Activated B cell treated with CpG ODN at 0.5 μM for 24 hours (primary cell): ENCODE results near the gene TMA7. TPM values are rescaled to one million over a fixed set of nuclear protein-coding genes. Genes with fewer than 3 reads are reported as not detected.
A peak's percentile ranks its signal among the peaks of the same experiment; 100 is the strongest.

Experiments
- ATAC-seq: fragments of 200-7000 bp; cut with Tn5 transposase; one replicate; pipeline ENCODE4 v1.10.0; 2021; ENCODE audit warnings: low read depth, mild to moderate bottlenecking, moderate library complexity
- CTCF ChIA-PET: fragments of 350-600 bp; sonication (Branson Sonifier 250); formaldehyde crosslinking; loops from one replicate; lab custom pipeline; 2021; ENCODE audit warnings: antibody characterized with exemption; lab: Charles Lee
- POLR2A ChIA-PET: fragments of 350-600 bp; sonication (Branson Sonifier 250); formaldehyde crosslinking; loops from one replicate; lab custom pipeline; 2021; ENCODE audit warnings: antibody characterized with exemption; lab: Charles Lee
- DNase-seq: peaks from one replicate; pipeline ENCODE4 v3.0.0; 2022
- H3K27ac Mint-ChIP-seq: one replicate; pipeline ENCODE4 v1.8.0; 2020; ENCODE audit warnings: mixed read lengths
- H3K27me3 Mint-ChIP-seq: one replicate; pipeline ENCODE4 v1.8.0; 2021; ENCODE audit warnings: mixed read lengths
- H3K36me3 Mint-ChIP-seq: one replicate; pipeline ENCODE4 v1.8.0; 2021; ENCODE audit warnings: low read depth, mixed read lengths
- H3K4me1 Mint-ChIP-seq: one replicate; pipeline ENCODE4 v1.8.0; 2021; ENCODE audit warnings: mixed read lengths
- H3K4me3 Mint-ChIP-seq: one replicate; pipeline ENCODE4 v1.8.0; 2020; ENCODE audit warnings: mild to moderate bottlenecking, mixed read lengths
- H3K9me3 Mint-ChIP-seq: one replicate; pipeline ENCODE4 v1.8.0; 2020; ENCODE audit warnings: mixed read lengths
- CTCF ChIP-seq: fragments of 200-600 bp; IDR thresholded peaks from one replicate; pipeline ENCODE4 v1.8.0; 2022; ENCODE audit warnings: antibody characterized with exemption, mild to moderate bottlenecking
- intact Hi-C: fragments of 100-400 bp; cut with micrococcal nuclease; formaldehyde crosslinking; loops from one replicate; pipeline ENCODE4 v1.15.1; 2024
- total RNA-seq: library from RNA; stranded (reverse); gene quantifications from 2 replicates; pipeline ENCODE4 v1.2.3, GENCODE V29; 2022

The TMA7 gene
- total RNA-seq, 1 donor from 2014 or later, result 216 TPM

DNA sequence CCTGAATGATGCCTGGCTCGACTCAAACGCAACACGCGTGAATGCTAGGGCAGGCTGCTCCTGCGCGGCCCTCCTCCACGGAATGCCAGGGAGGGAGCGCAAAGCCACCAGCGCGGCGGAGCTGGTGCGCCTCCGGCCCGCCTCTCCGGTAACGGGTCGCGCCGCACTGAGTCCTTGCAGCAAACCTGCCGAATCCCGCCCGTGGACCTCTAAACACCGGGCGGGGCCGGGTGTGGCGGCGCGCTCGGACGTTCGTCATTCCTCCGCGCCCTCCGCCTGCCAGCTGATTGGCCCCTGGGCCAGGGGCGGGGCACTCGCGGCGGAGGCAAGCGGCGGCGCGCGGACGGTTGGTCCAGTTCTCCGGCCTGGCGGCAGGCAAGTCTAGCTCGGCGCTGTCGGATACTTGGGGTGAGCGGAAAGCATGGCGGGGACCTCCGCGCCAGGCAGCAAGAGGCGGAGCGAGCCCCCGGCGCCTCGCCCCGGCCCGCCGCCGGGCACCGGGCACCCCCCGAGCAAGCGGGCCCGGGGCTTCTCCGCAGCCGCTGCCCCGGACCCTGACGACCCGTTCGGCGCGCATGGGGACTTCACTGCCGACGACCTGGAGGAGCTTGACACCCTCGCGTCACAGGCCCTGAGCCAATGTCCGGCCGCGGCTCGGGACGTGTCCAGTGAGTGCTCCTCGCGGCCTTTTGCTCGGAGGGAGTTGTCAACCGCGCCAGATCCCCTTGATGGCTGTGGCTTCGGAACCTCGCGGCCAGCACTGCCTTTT, 6.6 kb downstream of the TMA7 start, which contains the start of gene ATRIP:
Gene ATRIP (plus strand): TSS at position 313 of the 769 bp plus-strand sequence. CDS start 109 bp downstream, at position 422.
- no peak for TF ChIP-seq CTCF
- peak within 1 kb of the TSS; percentile 85 for H3K4me3 Mint-ChIP-seq
- ATAC-seq (peak; percentile 100), DNase-seq (peak; percentile 88)
- POLR2A ChIA-PET, result interaction anchor here (0.6 to 2.4 kb wide), 13 partner anchors 11 to 401 kb away, joined by 3 to 24 read pairs (median 6); partner anchors contain the start of genes CDC25A, PFKFB4, PRKAR2A and SHISA5
- peaks cover 36% of the 10 kb centered on the region for H3K36me3 Mint-ChIP-seq
- CTCF ChIA-PET, result interaction anchor here (1.7 to 3.4 kb wide), 3 partner anchors 10 to 61 kb away, joined by 12 to 35 read pairs (median 16); no protein-coding TSS in a partner anchor
- no peaks in the 10 kb centered on the region for H3K27me3 Mint-ChIP-seq
- H3K27ac Mint-ChIP-seq, result peak within 1 kb of the TSS; percentile 82
- H3K9me3 Mint-ChIP-seq, result no peaks in the 10 kb centered on the region
- intact Hi-C loops, result loop anchor here (1.0 to 10.0 kb wide), 3 partner anchors 20 to 362 kb away; partner anchors contain the start of gene IP6K2
- peaks cover 41% of the 10 kb centered on the region for H3K4me1 Mint-ChIP-seq

GRCh38 chr3:48451270-48451669, 11.2 kb downstream of the TMA7 start:
- intact Hi-C loops, result no loop called here
- POLR2A ChIA-PET, result interaction anchor here (0.7 to 1.1 kb wide), 2 partner anchors 11 to 48 kb away, joined by 3 to 8 read pairs; no protein-coding TSS in a partner anchor
- no peak for ATAC-seq
- TF ChIP-seq CTCF, result no peak
- peaks cover 22% of the 10 kb centered on the region for H3K4me1 Mint-ChIP-seq
- DNase-seq, result no peak
- H3K9me3 Mint-ChIP-seq, result no peaks in the 10 kb centered on the region
- no peaks in the 10 kb centered on the region for H3K27me3 Mint-ChIP-seq
- H3K36me3 Mint-ChIP-seq, result peaks cover 48% of the 10 kb centered on the region
- CTCF ChIA-PET, result interaction anchor here (0.6 to 4.0 kb wide), 2 partner anchors 15 to 21 kb away, joined by 4 to 20 read pairs; no protein-coding TSS in a partner anchor
- no peak overlapping the region for H3K4me3 Mint-ChIP-seq
- H3K27ac Mint-ChIP-seq, result no peak overlapping the region

GRCh38 chr3:48456456-48456855, 16.4 kb downstream of the TMA7 start:
- no peak for TF ChIP-seq CTCF
- CTCF ChIA-PET, result interaction anchor here (0.8 to 1.5 kb wide), 2 partner anchors 20 kb away, joined by 3 to 15 read pairs; no protein-coding TSS in a partner anchor
- DNase-seq (no peak), ATAC-seq (no peak)
- H3K4me3 Mint-ChIP-seq, result no peak overlapping the region
- peaks cover 82% of the 10 kb centered on the region for H3K36me3 Mint-ChIP-seq
- no peak overlapping the region for H3K27ac Mint-ChIP-seq
- POLR2A ChIA-PET, result no interaction called here
- no peaks in the 10 kb centered on the region for H3K4me1 Mint-ChIP-seq
- H3K9me3 Mint-ChIP-seq, result no peaks in the 10 kb centered on the region
- intact Hi-C loops, result no loop called here
- no peaks in the 10 kb centered on the region for H3K27me3 Mint-ChIP-seq

GRCh38 chr3:48459331-48459730, 19.3 kb downstream of the TMA7 start:
- no peak overlapping the region for H3K27ac Mint-ChIP-seq
- ATAC-seq (no peak), DNase-seq (no peak)
- intact Hi-C loops, result no loop called here
- no peaks in the 10 kb centered on the region for H3K9me3 Mint-ChIP-seq
- peaks cover 56% of the 10 kb centered on the region for H3K36me3 Mint-ChIP-seq
- H3K27me3 Mint-ChIP-seq, result no peaks in the 10 kb centered on the region
- H3K4me3 Mint-ChIP-seq, result no peak overlapping the region
- TF ChIP-seq CTCF, result no peak
- CTCF ChIA-PET, result interaction anchor here (1.1 kb wide), 1 partner anchor 23 kb away, joined by 4 read pairs; no protein-coding TSS in a partner anchor
- no peaks in the 10 kb centered on the region for H3K4me1 Mint-ChIP-seq
- POLR2A ChIA-PET, result no interaction called here
